SK-N-SH (cell line): ENCODE data around the gene STRADB. TPM values are rescaled to one million over a fixed set of nuclear protein-coding genes. Genes with fewer than 3 reads are reported as not detected.

Source experiments
- CTCF ChIA-PET: fragments of 300-600, 350-600 bp; formaldehyde crosslinking; extraction: SDS; loops from one replicate; lab custom pipeline; 2021; lab: Yijun Ruan, JAX
- POLR2A ChIA-PET: fragments of 350-600 bp; sonication (Branson Sonifier 250); formaldehyde crosslinking; extraction: SDS; loops from one replicate; lab custom pipeline; 2020; ENCODE audit warnings: antibody characterized with exemption, inconsistent platforms; lab: Yijun Ruan, JAX
- DNase-seq: peaks from one replicate; pipeline ENCODE4 v3.0.0; 2012
- H2AFZ ChIP-seq: fragments of 200-600 bp; sonication (generic); 2 replicates; pipeline ENCODE4 v1.8.1; 2016; ENCODE audit warnings: antibody characterized with exemption, mild to moderate bottlenecking, low read depth
- H3F3A ChIP-seq: fragments of 200-600 bp; sonication (generic); replicated peaks from 2 replicates; pipeline ENCODE3; 2016; ENCODE audit warnings: antibody characterized with exemption, mild to moderate bottlenecking; ENCODE audit not compliant: insufficient read depth
- H3K27ac ChIP-seq, 2 experiments: fragments of 200-500 bp in 1 of 2; fragments of 200-600 bp in 1 of 2; sonication (Bioruptor generic) in 1 of 2; sonication (generic), shearing (Covaris generic) in 1 of 2; 2 replicates each; pipeline versions ENCODE4 v1.5.1 to v1.6.1; 2014 to 2016; ENCODE audit warnings: low read depth in 2 of 2, inconsistent platforms in 1 of 2, low read length in 1 of 2, mild to moderate bottlenecking in 1 of 2, mixed read lengths in 1 of 2
- H3K27me3 ChIP-seq: fragments of 200-600 bp; sonication (generic), shearing (Covaris generic); 2 replicates; pipeline ENCODE4 v1.6.1; 2016; ENCODE audit warnings: mixed run types; ENCODE audit not compliant: insufficient read depth
- H3K36me3 ChIP-seq, 2 experiments: fragments of 200-500 bp in 1 of 2; fragments of 200-600 bp in 1 of 2; sonication (Bioruptor generic) in 1 of 2; sonication (generic) in 1 of 2; replicated peaks in 1 of 2; 2 replicates each; pipeline versions ENCODE3 to v1.5.1; 2014 to 2016; ENCODE audit warnings: low read length in 1 of 2, mild to moderate bottlenecking in 1 of 2; ENCODE audit not compliant: insufficient read depth in 2 of 2, control insufficient read depth in 1 of 2
- H3K4me1 ChIP-seq, 2 experiments: fragments of 200-500 bp in 1 of 2; fragments of 200-600 bp in 1 of 2; sonication (Bioruptor generic) in 1 of 2; sonication (generic), shearing (Covaris generic) in 1 of 2; 2 replicates each; pipeline versions ENCODE4 v1.5.1 to v1.6.1; 2014 to 2016; ENCODE audit warnings: low read depth in 1 of 2, low read length in 1 of 2, mixed run types in 1 of 2; ENCODE audit not compliant: insufficient read depth in 2 of 2, control insufficient read depth in 1 of 2
- H3K4me2 ChIP-seq: fragments of 200-600 bp; sonication (generic), shearing (Covaris generic); 2 replicates; pipeline ENCODE4 v1.6.1; 2017; ENCODE audit warnings: mixed run types
- H3K4me3 ChIP-seq, 2 experiments: fragments of 200-500 bp in 1 of 2; fragments of 200-600 bp in 1 of 2; sonication (Bioruptor generic) in 1 of 2; sonication (generic), shearing (Covaris generic) in 1 of 2; 2 replicates each; pipeline versions ENCODE4 v1.5.1 to v1.8.1; 2014 to 2016; ENCODE audit warnings: low read depth in 2 of 2, inconsistent platforms in 1 of 2, low read length in 1 of 2, mild to moderate bottlenecking in 1 of 2, mixed read lengths in 1 of 2, moderate library complexity in 1 of 2
- H3K79me2 ChIP-seq: fragments of 200-600 bp; sonication (generic); 2 replicates; pipeline ENCODE4 v1.8.1; 2017; ENCODE audit warnings: mild to moderate bottlenecking; ENCODE audit not compliant: insufficient read depth
- H3K9ac ChIP-seq: fragments of 200-600 bp; sonication (generic); 2 replicates; pipeline ENCODE4 v1.6.1; 2017; ENCODE audit warnings: mixed run types
- H3K9me2 ChIP-seq: fragments of 200-600 bp; sonication (generic); 2 replicates; pipeline ENCODE4 v1.6.1; 2017; ENCODE audit warnings: mixed run types
- H3K9me3 ChIP-seq: fragments of 200-600 bp; sonication (generic); 2 replicates; pipeline ENCODE4 v1.6.1; 2017; ENCODE audit warnings: mixed run types, mild to moderate bottlenecking, moderate library complexity
- H4K20me1 ChIP-seq: fragments of 200-600 bp; sonication (generic); 2 replicates; pipeline ENCODE4 v1.6.1; 2017; ENCODE audit warnings: mild to moderate bottlenecking, mixed run types; ENCODE audit not compliant: insufficient read depth
- ELF1 ChIP-seq: IDR thresholded peaks from 2 replicates; pipeline ENCODE4 v1.4.0; 2012
- EP300 ChIP-seq, 2 experiments: IDR thresholded peaks; 2 replicates each; pipeline versions ENCODE4 v1.4.0 to v1.6.1; 2012; ENCODE audit warnings: borderline replicate concordance in 1 of 2, low read depth in 1 of 2, low read length in 1 of 2
- EZH2phosphoT487 ChIP-seq: fragments of 200-600 bp; sonication (generic); IDR thresholded peaks from 2 replicates; pipeline ENCODE4 v1.6.1; 2017; ENCODE audit warnings: low read depth, mixed run types, mild to moderate bottlenecking, antibody characterized with exemption, moderate library complexity, borderline replicate concordance
- GABPA ChIP-seq: IDR thresholded peaks from 2 replicates; pipeline ENCODE4 v1.4.0; 2012; ENCODE audit warnings: low read depth, mild to moderate bottlenecking
- GATA2 ChIP-seq: sonication (generic); formaldehyde crosslinking; IDR thresholded peaks from 2 replicates; pipeline ENCODE4 v1.5.0; 2020; ENCODE audit warnings: mild to moderate bottlenecking, missing genetic modification reagents
- IRF3 ChIP-seq: fragments of 150-350 bp; IDR thresholded peaks from 2 replicates; pipeline ENCODE4 v1.6.1; 2016; ENCODE audit warnings: mild to moderate bottlenecking, low read depth, low read length
- JUND ChIP-seq: IDR thresholded peaks from 2 replicates; pipeline ENCODE4 v1.4.0; 2012
- MAX ChIP-seq: IDR thresholded peaks from 2 replicates; pipeline ENCODE4 v1.4.0; 2012; ENCODE audit warnings: low read depth
- MXI1 ChIP-seq: IDR thresholded peaks from 2 replicates; pipeline ENCODE4 v1.6.1; 2012; ENCODE audit warnings: mild to moderate bottlenecking, low read depth, low read length, improper control_type of control experiment
- NFIC ChIP-seq: IDR thresholded peaks from 2 replicates; pipeline ENCODE4 v1.4.0; 2012; ENCODE audit warnings: borderline replicate concordance
- NRF1 ChIP-seq: IDR thresholded peaks from 2 replicates; pipeline ENCODE4 v1.6.1; 2012; ENCODE audit warnings: low read depth, mild to moderate bottlenecking, low read length
- RAD21 ChIP-seq: IDR thresholded peaks from 2 replicates; pipeline ENCODE4 v1.6.1; 2012; ENCODE audit warnings: mild to moderate bottlenecking, low read length
- RXRA ChIP-seq: IDR thresholded peaks from 2 replicates; pipeline ENCODE4 v1.4.0; 2012; ENCODE audit warnings: low read depth, mild to moderate bottlenecking, borderline replicate concordance
- SMC3 ChIP-seq: IDR thresholded peaks from 2 replicates; pipeline ENCODE4 v1.6.1; 2012; ENCODE audit warnings: low read depth, low read length, improper control_type of control experiment
- TCF12 ChIP-seq: IDR thresholded peaks from 2 replicates; pipeline ENCODE4 v1.4.0; 2012
- TEAD4 ChIP-seq: IDR thresholded peaks from 2 replicates; pipeline ENCODE4 v1.4.0; 2012; ENCODE audit warnings: mild to moderate bottlenecking, borderline replicate concordance; ENCODE audit not compliant: insufficient read depth
- polyA plus RNA-seq, 3 experiments: library from polyadenylated mRNA; depleted of rRNA; stranded (reverse); fragments of >200 nt; gene quantifications; 2 replicates each; pipeline ENCODE4 v1.2.3, GENCODE V29; 2012
- TF ChIP-seq, protein P1 (sequence below): IDR thresholded peaks from 2 replicates; pipeline ENCODE4 v1.4.0; 2012; ENCODE audit warnings: low read depth, borderline replicate concordance
- TF ChIP-seq, protein P2 (sequence below): IDR thresholded peaks from 2 replicates; pipeline ENCODE4; 2012
- TF ChIP-seq, protein P3 (sequence below): fragments of 200-600 bp; sonication (generic); IDR thresholded peaks from 2 replicates; pipeline ENCODE4 v1.6.1; 2017; ENCODE audit warnings: antibody characterized with exemption, mild to moderate bottlenecking, moderate library complexity
- TF ChIP-seq, protein P4 (sequence below): fragments of 150-350 bp; IDR thresholded peaks from 2 replicates; pipeline ENCODE4 v1.6.1; 2017; ENCODE audit warnings: antibody characterized with exemption, low read length, low read depth, borderline replicate concordance

The STRADB gene
- polyA plus RNA-seq, 1 of the 3 experiments (the other 2 are of a cell fraction), result 27.0 TPM

GRCh38 chr2:201452922-201453643 is 1.5 kb downstream of the STRADB start (continued):
- TF ChIP-seq JUND, result no peak
- no peak for TF ChIP-seq IRF3
- no peak for TF ChIP-seq ELF1
- no peak for TF ChIP-seq SMC3
- no peak for TF ChIP-seq EZH2phosphoT487

DNA sequence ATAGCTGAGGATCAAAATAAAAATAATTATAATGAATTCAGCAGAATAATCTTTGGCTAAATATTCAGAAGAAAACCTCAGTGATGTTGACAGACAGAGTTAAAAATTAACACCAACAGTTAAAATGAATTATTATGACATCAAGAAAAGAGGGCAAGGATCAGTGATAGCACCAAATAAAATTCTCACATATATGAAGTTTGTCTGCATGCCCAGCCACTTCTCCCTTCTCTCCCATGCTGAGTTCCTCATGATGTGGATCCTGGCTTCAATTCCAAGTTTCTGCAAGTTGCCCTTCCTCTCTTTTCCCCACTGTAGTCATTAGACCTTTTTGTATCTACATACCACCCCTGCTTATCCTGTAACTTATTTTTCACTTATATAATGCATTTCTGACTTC is 6.8 kb downstream of the STRADB start:
- H3K9ac ChIP-seq, result no peak overlapping the region
- H3K36me3 ChIP-seq, result peaks cover 41 to 53% of the 10 kb centered on the region in 2 experiments
- H3K27me3 ChIP-seq, result no peaks in the 10 kb centered on the region
- no peaks in the 10 kb centered on the region for H3K9me2 ChIP-seq
- no peak for DNase-seq
- H3K79me2 ChIP-seq, result peaks cover under 1% of the 10 kb centered on the region; the same call in 1 of the 2 replicates
- POLR2A ChIA-PET, result no interaction called here
- TF ChIP-seq ELF1 (no peak), RAD21 (no peak), EP300 (IDR thresholded peaks at IDR 0.05; ENCODE audit: borderline replicate concordance in 1 of 2, low read depth in 1 of 2, low read length in 1 of 2) (no peak), MAX (no peak), GABPA (no peak), NRF1 (no peak), TCF12 (no peak), RXRA (no peak), NFIC (no peak), MXI1 (no peak), GATA2 (CRISPR knock-in tag) (no peak), TEAD4 (no peak)
- TF ChIP-seq, protein P1, sequence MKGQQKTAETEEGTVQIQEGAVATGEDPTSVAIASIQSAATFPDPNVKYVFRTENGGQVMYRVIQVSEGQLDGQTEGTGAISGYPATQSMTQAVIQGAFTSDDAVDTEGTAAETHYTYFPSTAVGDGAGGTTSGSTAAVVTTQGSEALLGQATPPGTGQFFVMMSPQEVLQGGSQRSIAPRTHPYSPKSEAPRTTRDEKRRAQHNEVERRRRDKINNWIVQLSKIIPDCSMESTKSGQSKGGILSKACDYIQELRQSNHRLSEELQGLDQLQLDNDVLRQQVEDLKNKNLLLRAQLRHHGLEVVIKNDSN, result no peak
- TF ChIP-seq, protein P2, sequence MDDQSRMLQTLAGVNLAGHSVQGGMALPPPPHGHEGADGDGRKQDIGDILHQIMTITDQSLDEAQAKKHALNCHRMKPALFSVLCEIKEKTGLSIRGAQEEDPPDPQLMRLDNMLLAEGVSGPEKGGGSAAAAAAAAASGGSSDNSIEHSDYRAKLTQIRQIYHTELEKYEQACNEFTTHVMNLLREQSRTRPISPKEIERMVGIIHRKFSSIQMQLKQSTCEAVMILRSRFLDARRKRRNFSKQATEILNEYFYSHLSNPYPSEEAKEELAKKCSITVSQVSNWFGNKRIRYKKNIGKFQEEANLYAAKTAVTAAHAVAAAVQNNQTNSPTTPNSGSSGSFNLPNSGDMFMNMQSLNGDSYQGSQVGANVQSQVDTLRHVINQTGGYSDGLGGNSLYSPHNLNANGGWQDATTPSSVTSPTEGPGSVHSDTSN, result no peak
- TF ChIP-seq, protein P3, sequence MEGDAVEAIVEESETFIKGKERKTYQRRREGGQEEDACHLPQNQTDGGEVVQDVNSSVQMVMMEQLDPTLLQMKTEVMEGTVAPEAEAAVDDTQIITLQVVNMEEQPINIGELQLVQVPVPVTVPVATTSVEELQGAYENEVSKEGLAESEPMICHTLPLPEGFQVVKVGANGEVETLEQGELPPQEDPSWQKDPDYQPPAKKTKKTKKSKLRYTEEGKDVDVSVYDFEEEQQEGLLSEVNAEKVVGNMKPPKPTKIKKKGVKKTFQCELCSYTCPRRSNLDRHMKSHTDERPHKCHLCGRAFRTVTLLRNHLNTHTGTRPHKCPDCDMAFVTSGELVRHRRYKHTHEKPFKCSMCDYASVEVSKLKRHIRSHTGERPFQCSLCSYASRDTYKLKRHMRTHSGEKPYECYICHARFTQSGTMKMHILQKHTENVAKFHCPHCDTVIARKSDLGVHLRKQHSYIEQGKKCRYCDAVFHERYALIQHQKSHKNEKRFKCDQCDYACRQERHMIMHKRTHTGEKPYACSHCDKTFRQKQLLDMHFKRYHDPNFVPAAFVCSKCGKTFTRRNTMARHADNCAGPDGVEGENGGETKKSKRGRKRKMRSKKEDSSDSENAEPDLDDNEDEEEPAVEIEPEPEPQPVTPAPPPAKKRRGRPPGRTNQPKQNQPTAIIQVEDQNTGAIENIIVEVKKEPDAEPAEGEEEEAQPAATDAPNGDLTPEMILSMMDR, result no peak
- TF ChIP-seq, protein P4, sequence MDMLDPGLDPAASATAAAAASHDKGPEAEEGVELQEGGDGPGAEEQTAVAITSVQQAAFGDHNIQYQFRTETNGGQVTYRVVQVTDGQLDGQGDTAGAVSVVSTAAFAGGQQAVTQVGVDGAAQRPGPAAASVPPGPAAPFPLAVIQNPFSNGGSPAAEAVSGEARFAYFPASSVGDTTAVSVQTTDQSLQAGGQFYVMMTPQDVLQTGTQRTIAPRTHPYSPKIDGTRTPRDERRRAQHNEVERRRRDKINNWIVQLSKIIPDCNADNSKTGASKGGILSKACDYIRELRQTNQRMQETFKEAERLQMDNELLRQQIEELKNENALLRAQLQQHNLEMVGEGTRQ, result no peak
- TF ChIP-seq, all 33 proteins: peak for 0
- no peaks in the 10 kb centered on the region for H3F3A ChIP-seq
- H3K27ac ChIP-seq, result no peak overlapping the region
- no peak overlapping the region for H2AFZ ChIP-seq
- CTCF ChIA-PET, result no interaction called here
- no peaks in the 10 kb centered on the region for H3K9me3 ChIP-seq
- no peak overlapping the region for H3K4me2 ChIP-seq
- no peaks in the 10 kb centered on the region for H3K4me1 ChIP-seq
- no peaks in the 10 kb centered on the region for H4K20me1 ChIP-seq
- no peak overlapping the region for H3K4me3 ChIP-seq
